Endometrial microvascular endothelial cells (primary cell): ENCODE data around the gene LDB3. TPM values are rescaled to one million over a fixed set of nuclear protein-coding genes. Genes with fewer than 3 reads are reported as not detected.

Experiments used
- in situ Hi-C: cut with HindIII; loops from 2 replicates; pipeline ENCODE4 v1.10.0; 2017; ENCODE audit warnings: low sequenced_read_pairs, low pct_unique_long_range_greater_than_20kb; ENCODE audit errors: inconsistent ontology term
- total RNA-seq: library from RNA; depleted of rRNA; stranded (reverse); fragments of >200 nt; gene quantifications from one replicate; pipeline ENCODE4 v1.2.3, GENCODE V29; 2015; ENCODE audit errors: inconsistent ontology term

Gene LDB3
- total RNA-seq, 1 donor from 2014 or later, result not detected

GRCh38 chr10:86650151-86650550, 18.2 kb upstream of the LDB3 start:
- in situ Hi-C loops, result no loop called here

DNA sequence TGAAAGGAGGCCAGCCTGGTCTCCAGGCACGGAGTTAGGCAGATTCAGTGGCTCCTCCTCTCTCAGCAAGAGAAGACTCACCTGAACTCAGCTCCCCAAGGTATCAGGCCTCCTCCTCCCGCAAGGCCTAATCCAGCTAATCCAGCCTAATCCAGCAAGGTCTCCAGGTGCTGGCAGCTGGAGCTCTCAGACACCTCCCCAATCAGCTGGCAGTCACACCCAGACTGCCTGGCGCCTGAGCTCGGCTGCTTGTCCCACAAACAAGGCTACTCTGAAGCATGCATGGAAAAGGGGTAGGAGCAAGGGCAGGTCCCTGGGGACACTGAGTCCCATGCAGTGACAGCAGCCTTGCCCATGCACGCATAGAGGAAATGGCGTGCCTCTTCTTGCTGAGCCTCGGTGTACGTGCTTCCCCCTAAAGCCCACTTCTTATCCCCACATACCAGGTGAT, 17.3 kb upstream of the LDB3 start:
- in situ Hi-C loops, result no loop called here

GRCh38 chr10:86651631-86652331, 16.5 kb upstream of the LDB3 start:
- in situ Hi-C loops, result no loop called here

- in situ Hi-C loops, result no loop called here
These were observed 15.7 kb upstream of the LDB3 start for GRCh38 chr10:86652361-86653202.

DNA sequence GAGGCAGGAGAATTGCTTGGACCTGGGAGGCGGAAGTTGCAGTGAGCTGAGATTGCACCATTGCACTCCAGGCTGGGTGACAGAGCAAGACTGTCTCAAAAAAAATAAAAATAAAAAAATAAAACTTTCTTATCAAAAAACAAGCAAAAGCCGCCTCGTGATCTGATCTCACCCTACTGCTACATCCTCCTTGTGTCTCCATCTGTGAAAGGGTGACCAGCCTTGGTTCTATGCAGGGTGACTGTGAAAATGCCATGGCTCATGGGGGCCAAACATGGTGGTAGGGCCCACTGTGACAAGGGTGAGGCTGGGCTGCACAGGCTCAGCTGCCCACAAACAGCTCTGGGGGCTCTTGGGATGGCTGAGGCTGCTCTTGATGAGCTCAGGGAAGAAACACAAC, 14.9 kb upstream of the LDB3 start:
- in situ Hi-C loops, result no loop called here

DNA sequence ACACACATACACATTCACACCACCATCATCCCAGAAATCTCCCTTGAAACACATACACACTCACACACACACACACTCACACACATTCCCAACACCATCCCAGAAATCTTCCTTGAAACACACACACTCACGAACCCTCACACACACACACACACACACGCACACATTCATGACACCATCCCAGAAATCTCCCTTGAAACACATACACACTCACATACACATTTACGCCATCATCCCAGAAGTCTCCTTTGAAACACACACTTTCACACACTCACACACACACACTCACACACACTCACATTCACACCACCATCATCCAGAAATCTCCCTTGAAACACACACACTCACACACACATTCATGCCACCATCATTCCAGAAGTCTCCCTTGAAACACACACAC, 14.3 kb upstream of the LDB3 start:
- in situ Hi-C loops, result no loop called here

- in situ Hi-C loops, result no loop called here
These were observed 13.7 kb upstream of the LDB3 start, which contains the start of gene OPN4 for GRCh38 chr10:86654411-86655172. TSS of gene OPN4 (plus strand) at chr10:86654547. CDS start at chr10:86654784, 237 bp downstream.

DNA sequence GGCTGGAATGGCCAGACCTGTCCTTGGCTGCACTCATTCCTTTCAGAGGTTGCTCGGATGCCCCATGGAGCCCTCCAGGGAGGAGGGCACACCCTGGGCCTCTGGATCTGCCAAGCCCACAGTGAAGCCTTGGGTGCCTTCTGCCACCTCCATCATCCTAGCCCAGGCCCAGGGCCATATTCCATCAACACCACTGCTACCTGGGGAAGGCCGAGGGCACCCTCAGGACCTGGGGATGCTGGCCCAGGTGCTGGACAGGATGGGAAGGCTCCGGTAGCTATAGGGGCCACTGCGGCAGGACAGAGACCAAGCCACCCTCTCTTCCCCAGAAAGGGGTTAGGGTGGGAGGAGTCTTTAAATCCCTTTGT, 13.2 kb upstream of the LDB3 start:
- in situ Hi-C loops, result no loop called here

DNA sequence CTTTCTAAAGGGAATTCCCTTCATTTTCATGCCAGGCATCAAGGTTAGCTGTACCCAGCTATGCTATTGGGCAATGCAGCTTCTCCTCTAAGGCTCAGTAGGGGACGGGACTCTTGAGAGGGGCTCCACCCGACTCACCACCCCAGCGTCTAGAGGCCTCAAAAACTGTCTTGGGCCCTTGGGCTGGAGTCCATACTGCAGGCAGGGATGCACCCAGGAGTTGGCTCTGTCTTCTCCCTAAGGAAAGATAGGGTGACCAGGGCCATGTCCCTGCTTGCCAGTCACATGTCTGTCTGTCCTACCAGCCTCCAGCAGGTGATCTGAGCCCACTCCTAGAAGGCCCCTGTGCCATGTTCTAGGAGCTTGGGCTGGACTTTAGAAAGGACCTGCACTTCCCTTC, 12.7 kb upstream of the LDB3 start:
- in situ Hi-C loops, result no loop called here

GRCh38 chr10:86657011-86657395, 11.3 kb upstream of the LDB3 start:
- in situ Hi-C loops, result no loop called here

DNA sequence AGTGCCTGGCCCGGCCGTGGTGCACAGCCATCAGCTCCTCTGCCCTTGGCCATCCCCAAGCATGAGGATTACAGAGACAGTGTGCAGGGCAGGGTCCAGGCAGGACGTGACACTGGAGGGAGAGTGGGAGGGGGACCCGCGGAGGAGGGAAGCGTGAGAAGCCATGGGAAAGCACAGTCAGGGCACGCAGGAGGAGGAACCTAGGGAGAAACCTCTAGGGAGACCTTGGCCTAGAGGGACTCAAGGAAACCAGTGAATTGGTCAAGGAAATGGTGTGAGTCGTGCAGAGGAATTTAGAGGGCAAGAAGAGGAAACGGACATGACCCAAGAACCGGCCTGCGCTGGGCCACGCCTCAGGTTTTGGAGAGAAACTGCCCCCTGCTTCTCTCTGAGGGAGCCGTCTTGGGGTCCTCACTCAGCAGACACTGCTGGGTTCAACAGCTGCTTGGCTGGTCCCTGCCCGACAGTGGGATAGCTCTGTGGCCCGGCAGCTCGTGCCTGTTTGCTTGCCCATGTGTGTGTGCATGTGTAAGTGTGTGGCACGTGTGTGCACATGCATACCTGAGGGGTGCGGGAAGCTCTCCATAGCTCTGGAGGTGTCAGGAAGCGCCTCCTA, 10.8 kb upstream of the LDB3 start:
- in situ Hi-C loops, result no loop called here

- in situ Hi-C loops, result no loop called here
These were observed 10.0 kb upstream of the LDB3 start for GRCh38 chr10:86658261-86658741.

DNA sequence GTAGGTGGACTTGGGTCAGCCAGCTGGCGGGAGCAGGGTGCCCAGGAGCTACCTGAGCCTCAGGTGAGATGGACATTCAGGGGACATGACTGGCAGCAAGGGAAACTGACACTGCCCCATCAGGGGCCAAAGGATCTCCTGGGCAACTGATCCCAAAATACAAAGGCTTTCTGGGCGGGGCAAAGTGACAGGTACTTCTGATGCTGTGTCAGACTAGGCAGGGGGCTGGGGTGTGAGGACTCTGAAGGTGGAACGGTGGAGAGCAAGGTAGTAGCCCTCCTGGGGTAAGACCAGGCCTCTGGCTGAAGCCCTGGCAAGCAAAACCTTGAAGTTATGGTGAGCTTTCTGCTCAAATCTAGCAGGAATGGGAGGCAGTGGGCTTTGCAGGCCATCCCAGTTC, 9.6 kb upstream of the LDB3 start:
- in situ Hi-C loops, result no loop called here

DNA sequence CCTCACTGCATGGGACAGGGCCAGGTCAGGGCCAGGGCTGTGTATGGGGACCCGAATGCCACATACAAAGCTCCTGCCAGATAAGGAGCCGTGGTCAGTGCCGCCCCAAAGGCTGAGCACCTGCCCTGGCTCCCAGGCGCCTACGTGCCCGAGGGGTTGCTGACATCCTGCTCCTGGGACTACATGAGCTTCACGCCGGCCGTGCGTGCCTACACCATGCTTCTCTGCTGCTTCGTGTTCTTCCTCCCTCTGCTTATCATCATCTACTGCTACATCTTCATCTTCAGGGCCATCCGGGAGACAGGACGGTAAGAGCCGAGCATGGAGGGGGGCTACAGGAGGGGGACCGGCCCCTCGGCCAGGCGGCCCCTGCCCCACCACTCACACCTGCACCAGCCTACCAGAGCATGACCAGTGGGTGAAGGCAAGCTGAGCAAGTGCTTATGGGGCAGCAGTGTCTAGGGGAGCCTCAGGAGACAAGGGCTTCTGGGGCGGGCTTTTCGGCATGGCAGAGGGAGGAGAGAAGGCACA, 9.1 kb upstream of the LDB3 start:
- in situ Hi-C loops, result no loop called here

DNA sequence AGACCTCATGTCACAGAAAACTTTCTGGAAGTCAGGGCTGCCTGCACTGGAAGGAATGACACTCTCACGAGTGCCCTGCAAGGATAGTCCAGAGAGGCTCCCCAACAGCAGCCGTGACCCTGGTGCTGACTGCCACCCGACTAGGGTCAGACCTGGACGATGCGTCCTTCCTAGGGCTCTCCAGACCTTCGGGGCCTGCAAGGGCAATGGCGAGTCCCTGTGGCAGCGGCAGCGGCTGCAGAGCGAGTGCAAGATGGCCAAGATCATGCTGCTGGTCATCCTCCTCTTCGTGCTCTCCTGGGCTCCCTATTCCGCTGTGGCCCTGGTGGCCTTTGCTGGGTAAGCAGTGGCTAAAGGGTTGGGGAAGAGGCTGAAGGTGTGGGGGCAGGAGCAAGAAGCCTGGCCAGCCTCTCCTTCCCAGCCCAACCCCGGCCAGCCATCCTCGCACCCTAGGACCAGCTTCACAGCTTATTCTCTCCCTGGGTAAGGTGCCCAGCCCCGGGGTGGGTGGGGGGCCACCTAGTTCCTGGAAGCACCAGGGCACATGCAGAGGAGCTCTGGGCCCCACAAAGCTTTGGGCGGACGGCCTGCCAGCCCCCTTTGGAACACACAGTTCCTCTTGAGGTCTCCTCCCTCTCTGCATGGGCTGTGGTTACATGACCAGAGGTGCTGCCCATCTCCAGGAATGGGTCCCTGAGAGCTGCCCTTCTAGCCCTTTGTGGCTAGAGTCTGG, 8.4 kb upstream of the LDB3 start:
- in situ Hi-C loops, result no loop called here

DNA sequence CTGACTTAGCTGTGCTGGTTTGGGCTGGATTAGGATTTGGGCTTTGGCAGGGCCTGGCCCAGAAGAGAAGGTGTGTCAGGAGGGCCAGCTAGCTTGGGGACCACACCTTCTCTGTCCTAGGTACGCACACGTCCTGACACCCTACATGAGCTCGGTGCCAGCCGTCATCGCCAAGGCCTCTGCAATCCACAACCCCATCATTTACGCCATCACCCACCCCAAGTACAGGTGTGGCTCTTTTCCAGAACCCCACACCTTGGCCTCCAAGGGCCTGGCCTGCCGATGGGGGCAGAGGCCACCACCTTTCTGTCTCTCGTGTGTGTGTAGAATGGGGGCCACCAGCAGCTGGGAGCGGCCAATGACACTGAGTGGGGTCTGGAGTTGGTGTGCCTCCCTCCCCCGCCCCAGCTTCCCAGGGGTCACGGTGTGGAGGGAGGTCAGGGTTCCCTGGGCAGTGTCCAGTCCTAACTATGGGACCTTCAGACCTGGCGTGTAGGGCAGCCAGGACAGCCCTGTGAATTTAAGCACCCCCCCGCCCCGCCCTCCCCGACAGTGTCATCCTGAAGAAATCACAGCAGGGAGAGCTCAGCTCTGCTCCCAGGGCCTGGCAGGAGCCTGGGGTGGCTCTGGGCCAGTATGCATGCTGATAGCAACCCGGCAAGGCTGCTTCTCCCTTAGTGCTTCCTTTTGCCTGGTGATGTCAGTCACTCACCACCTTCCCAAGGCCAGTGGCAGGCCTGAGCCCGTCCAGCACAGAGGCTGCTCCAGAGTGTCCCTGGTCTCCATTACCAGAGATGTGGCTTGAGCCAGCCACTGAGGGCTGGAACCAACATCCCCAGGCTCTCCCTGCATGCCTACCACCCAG, 6.9 kb upstream of the LDB3 start:
- in situ Hi-C loops, result no loop called here
